GM21528 (cell line): ENCODE measurements around the gene FNIP1.
A peak's percentile ranks its signal among the peaks of the same experiment; 100 is the strongest.
"Not testable (repeated sequence)": the region's sequence is repeated elsewhere in the genome, so short reads cannot be mapped to it uniquely, and the experiment has no call there.

ENCODE experiments used
- ATAC-seq: cut with Tn5 transposase; IDR thresholded peaks from one replicate; pipeline ENCODE4 v1.9.1; 2021; ENCODE audit warnings: mild to moderate bottlenecking, moderate library complexity; ENCODE audit not compliant: unreplicated experiment, low FRiP score

Gene FNIP1

DNA sequence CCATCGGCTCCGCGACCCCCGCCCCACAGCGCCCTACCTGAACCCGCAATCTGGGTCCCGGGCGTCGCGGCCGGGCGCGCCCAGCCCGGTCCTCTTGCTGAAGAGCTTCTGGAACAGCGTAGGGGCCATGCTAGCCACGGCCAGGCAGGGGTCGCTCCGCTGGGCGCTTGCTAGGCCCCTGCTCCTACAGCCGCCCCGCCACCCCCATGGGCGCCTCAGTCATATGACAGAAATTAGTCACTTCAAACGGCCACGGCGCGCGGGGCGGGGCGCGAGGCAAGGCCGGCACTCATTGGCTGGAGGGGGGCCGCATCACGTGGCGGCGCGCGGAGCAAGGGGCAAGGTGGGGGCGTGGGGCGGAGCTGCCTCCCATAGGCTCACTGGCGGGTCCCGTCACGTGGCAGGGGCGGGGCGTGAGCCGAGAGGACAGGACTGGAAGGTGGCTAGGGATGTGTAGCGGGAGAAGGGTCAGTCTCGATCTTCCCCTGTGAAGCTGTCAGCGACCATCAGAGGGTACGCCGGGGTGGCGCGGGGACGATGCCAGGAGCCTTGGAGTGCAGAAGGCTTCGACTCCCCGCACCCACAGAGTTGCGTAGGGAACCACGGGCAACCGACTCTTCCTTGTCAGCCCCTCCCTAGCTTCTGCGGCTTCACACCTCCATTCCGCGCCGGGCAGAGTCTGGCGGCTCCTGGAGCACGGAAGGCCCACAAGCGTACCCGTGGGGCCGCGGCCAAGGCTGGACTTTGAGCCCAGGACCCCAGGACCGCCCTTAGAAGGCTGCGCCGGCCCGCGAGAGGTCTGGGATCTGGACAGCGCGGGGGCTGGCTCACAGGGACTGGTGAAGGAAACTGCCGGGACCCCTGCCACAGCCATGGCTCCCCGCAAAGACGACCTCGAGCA lies at the start of gene FNIP1:
FNIP1 (minus strand) TSS at position 225 of the 901 bp plus-strand sequence; CDS start at position 129, 96 bp downstream.
- ATAC-seq: peak; percentile 96

GRCh38 chr5:131846536-131846935 lies 49.7 kb upstream of the FNIP1 start:
- no peak for ATAC-seq

DNA sequence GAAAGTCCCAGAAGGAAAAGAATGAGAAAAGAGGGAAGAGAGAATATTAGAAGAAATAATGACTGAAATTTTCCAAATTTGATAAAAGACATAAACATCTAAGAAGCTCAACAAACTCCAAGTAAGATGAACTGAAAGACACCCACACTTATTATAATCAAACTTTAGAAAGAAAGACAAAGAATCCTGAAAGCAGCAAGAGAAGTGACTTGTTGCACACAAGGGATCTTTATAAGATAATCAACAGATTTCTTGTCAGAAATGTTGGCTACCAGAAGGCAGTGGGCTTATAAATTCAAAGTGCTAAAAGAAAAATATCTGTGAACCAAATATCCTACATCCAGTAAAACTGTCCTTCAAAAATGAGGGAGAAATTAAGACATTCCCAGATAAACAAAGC lies 49.0 kb upstream of the FNIP1 start:
- no peak for ATAC-seq

- not testable (repeated sequence) for ATAC-seq
Observed at GRCh38 chr5:131842971-131843370, 46.2 kb upstream of the FNIP1 start.

DNA sequence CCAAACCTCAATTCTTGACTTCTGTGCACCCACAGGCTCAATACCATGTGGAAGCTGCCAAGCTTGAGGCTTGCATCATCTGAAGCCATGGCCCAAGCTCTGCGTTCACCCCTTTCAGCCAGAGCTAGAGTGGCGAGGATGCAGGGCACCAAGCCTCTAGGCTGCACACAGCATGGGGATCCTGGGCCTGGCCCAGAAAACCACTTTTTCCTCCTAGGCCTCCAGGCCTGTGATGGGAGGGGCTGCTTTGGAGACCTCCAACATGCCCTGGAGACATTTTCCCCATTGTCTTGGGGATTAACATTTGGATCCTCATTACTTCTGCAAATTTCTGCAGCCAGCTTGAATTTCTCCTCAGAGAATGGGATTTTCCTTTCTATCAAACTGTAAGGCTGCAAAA lies 35.9 kb upstream of the FNIP1 start:
- ATAC-seq: not testable (repeated sequence)

DNA sequence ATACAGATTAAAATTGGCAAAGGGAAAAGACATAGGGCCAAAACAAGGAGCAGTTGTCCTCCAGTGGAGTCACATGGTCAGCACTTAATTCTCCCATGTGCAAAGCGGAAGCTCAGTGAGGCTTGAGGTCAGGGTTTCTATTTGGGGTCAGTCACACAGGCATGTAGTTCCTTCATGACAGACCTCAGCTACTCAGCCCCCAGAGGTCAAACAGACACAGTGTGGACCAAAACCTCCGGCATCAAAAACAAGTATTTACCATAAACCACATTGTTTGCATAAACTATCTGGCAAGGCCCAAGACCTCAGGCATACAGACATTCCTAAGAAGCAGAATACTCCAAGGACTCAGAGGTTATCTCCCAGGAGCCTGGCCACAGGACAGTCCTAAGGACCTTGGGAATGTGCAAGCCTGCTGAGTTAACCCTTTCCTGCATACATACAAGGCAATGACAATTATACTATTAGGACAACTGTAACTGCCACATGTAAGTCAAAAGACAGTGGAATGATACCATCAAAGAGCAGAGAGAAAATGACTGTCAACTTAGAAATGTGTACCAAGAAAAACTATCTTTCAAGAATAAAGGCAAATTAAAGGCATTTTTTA lies 28.7 kb upstream of the FNIP1 start:
- ATAC-seq: peak; percentile 72

DNA sequence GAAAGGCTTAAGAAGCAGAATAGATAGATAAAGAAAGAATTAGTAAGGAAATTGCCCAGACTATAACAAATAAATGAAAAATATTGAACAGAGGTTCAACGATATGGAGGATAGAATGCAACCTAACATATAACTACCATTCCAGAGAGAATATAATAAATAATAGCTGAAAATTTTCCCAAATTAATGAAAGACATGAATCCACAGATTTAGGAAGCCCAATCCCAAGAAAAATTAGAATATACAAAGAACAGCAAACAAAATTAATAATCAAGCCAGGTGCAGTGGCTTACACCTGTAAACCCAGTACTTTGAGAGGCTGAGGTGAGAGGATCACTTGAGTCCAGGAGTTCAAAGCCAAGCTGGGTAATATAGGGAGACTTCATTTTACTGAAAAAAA lies 27.8 kb upstream of the FNIP1 start:
- no peak for ATAC-seq

DNA sequence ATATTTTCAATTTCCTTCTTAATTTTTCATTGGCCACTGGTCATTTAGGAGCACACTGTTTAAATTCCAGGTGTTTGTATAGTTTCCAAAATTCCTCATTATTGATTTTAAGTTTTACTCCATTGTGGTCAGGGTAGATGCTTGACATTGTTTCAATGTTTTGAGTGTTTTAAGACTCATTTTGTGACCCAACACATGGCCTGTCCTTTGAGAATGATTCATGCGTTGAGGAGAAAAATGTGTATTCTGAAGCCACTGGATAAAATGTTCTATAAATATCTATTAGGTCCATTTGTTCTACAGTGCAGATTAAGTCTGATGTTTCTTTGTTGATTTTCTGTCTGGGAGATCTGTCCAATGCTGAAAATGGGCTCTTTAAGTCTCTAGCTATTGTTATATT lies 24.4 kb upstream of the FNIP1 start:
- ATAC-seq: no peak

DNA sequence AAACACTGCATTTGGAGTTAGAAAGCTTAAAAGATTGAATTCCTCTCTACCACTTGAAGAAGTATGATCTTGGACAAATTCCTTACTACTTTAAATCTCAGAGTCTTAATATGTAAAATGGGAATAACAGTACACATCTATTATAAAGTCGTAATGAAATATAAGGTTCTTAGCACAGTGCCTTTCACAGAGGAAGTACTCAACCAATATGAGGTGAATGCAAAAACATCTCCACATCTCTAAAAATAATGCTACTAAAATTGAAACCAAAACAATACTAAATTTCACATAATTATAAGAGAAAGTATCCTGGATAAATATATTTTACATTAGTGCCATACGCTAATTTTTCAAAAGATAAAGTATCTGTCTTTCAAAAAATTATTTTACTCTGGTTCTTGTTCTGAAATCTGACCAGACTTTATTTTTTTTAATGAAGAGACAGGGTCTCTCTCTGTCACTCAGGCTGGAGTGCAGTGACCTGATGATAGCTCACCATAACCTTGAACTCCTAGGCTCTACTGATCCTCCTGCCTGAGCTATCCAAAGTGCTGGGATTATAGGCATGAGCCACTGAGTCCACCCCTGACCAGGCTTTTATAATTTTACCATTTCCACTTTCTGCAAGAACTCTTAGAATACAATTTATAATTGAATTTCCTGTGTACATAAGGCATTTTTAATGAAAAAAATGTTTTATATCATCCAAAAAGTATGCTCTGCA lies 21.3 kb upstream of the FNIP1 start:
- ATAC-seq: no peak

DNA sequence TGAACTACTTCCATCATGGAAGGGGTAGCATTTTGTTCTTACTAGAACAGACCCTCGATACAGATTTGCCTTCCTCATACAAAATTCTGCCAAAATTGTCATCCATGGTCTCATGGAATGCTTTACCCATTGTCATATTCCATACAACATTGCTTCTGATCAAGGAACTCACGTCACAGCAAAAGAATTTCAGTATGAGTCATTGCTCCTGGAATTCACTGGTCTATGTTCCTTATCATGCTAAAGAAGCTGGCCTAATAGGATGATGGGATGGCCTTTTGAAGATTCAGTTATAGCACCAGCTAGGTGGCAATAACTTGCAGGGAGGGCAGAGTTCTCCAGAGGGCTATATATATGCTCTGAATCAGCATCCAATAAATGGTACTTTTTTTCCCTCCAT lies 18.2 kb upstream of the FNIP1 start:
- no peak for ATAC-seq

GRCh38 chr5:131812371-131813160 lies 15.7 kb upstream of the FNIP1 start:
- ATAC-seq: no peak

DNA sequence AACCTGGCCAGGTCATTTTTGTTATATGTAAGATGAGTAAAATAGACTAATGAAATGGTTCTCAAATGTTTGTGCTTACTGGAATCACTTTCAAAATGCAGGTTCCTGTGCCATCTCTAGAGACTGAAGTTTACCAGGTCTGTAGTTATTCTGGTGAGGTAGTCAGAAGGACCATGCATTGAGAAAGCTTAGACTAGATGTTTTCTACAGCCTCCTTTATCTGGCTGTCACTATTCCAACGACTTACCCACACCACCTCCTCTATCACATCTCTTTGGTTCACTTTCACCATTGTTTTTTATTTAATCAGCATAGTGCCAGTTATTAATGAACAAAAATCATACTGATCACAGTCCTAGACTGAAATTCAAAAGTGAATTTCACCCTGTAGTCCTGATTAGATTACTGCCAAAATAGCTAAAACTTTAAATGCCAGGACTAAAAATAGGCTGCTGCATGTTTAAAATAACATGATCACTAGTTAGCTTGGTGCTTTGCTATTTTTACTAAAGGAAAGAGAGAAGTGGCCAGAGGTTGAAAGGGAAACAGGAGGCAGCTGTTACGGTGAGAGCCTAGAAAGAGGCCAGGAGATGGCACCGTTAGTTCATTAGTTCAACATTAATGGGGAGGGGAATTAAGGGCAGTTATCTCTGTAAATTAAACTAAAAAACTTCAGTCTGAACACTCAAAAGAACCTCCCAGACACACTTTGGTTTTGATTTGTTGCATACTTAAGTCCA lies 13.9 kb upstream of the FNIP1 start:
- peak; percentile 61 for ATAC-seq

DNA sequence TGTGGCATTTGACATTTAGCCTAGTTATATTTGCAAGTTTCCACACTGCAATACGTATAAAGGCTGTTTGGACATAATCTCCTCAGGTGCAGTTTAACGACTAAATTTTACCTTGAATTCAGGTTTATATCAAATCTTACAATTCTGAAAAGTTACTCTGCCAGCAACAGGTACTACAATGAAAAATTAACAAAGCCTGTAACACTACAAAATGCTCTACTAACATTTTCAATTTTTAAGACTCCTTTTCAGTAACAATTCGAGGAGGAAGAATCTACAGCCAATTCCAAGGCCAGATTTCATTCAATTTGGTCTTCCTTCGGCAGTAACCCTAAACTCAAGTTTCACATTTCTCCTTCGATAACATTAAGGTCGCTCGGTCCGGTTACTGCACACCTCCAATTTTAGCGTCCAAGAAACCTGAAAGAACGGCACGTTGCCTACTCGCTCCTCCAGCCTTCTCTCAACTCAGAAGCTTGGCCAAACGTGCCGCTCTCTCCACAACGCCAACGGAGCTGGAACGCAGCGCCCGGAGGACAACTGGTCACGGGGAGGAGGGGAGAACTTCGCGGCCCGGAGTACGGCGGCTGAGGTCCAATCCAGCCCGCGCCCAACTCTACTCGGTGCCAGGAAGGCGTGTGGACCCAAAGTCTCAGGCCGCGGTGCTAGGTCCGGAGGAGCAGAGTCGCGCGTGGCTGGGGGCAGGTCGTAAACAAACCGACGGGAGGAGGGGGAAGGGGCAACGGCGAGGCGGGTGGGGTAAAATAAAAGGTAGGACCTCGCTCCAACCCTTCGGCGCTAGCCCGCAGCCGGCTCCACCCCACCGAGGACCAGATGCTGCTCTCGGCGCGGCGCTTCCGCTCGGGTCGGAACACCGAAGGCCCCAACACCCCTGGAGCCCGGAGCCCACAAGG lies 681 bp downstream of the FNIP1 start:
- ATAC-seq: peak; percentile 31

DNA sequence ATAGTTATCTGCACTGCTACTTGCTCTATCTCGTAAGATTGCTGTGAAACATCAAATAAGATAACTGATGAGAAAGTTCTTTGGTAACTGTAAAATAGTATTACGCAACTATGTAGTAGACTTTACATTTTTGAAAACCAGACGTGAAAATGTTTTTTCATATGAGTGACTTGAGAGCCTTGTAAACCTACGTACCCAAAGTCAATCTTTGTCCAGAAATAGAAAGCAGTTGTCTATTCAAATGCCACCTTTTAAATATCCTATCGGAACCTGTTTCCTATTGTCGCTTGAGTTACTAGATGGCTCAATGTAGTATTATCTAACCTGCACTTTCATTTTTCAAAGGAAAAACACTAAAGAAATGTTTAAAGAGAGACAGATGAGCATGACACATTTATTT lies 1.6 kb downstream of the FNIP1 start:
- no peak for ATAC-seq

GRCh38 chr5:131794586-131794985 lies 2.2 kb downstream of the FNIP1 start:
- ATAC-seq: no peak

DNA sequence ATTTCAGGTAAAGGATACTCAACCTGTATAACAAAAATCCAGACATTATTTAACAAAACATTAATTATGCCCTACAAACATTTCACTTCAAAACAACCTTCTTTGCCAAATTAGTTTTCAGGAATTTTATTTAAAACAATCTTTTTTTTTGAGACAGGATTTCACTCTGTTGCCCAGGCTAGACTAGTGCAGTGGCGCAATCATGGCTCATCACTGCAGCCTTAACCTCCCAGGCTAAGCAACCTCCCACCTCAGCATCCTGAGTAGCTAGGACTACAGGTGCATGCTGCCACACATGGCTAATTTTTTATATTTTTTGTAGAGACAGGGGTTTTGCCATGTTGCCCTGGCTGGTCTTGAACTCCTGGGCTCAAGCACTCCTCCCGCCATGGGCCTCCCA lies 3.9 kb downstream of the FNIP1 start:
- no peak for ATAC-seq

- ATAC-seq: no peak
Observed at GRCh38 chr5:131791866-131792265, 5.0 kb downstream of the FNIP1 start.

DNA sequence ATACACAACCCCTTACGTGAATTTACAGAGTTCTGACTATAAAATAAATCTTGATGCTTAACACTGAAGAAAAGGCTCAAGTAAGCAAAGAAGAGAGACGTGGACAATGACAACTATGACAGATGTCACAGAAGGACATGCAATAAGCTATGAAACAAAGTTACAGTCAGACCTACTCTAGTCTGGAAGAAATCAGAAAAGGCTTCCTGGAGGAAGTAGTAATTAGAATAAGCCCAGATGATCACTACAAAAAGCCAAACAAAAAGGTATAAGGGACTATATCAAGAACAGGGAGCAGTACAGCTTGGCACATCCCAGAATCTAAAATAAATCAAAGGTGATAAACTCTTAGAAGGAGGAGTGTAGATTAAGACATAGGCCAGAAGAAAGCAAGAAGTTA lies 6.3 kb downstream of the FNIP1 start:
- ATAC-seq: no peak

DNA sequence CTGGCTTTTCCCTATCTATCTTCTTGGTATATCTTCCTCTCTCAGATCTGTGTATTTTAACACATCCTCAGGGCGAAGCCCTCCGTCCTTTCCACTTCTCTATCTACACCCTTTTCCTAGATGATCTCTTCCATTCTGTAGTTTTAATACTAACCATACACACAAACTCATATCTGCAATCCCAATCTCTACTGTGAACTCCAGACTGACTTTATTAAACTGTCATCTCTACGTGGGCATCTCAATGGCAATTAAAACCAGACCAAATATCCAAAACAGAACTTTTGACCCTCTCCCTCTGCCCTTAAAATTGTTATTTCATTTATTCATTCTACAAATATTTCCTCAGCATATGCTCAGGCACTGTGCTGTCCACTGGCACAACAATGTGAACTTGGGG lies 7.1 kb downstream of the FNIP1 start:
- ATAC-seq: no peak
